HL-60 (cell line): Measurements from ENCODE around the gene MMRN2.

ENCODE experiments used
- DNase-seq, 2 experiments: peaks; one replicate each; pipeline ENCODE4 v3.0.0-alpha.2; 2010 to 2020; ENCODE audit warnings: low read depth in 1 of 2, low spot score in 1 of 2
- H3K27ac ChIP-seq: fragments of 250-450 bp; sonication (Bioruptor Pico); replicated peaks from 2 replicates; pipeline ENCODE4 v1.5.1; 2020; ENCODE audit warnings: mild to moderate bottlenecking, moderate library complexity
- H3K27me3 ChIP-seq: fragments of 250-450 bp; sonication (Bioruptor Pico); 2 replicates; pipeline ENCODE4 v1.5.1; 2021; ENCODE audit warnings: mild to moderate bottlenecking, moderate library complexity; ENCODE audit not compliant: insufficient read depth, poor library complexity, severe bottlenecking
- H3K4me3 ChIP-seq: replicated peaks from 2 replicates; pipeline ENCODE4 v1.5.1; 2011; ENCODE audit warnings: mild to moderate bottlenecking, control low read depth, low read length; ENCODE audit not compliant: insufficient read depth
- GABPA ChIP-seq: IDR thresholded peaks from 2 replicates; pipeline ENCODE4 v1.6.1; 2012; ENCODE audit warnings: low read depth
- POLR2AphosphoS5 ChIP-seq: IDR thresholded peaks from 2 replicates; pipeline ENCODE4 v1.6.1; 2012; ENCODE audit warnings: low read depth
- SPI1 ChIP-seq: IDR thresholded peaks from 2 replicates; pipeline ENCODE4 v1.6.1; 2012; ENCODE audit warnings: low read depth, mild to moderate bottlenecking, borderline replicate concordance
- TF ChIP-seq, protein P1 (sequence below): IDR thresholded peaks from 2 replicates; pipeline ENCODE4 v1.6.1; 2012; ENCODE audit warnings: low read depth; ENCODE audit not compliant: insufficient replicate concordance
- TF ChIP-seq, protein P2 (sequence below): IDR thresholded peaks from one replicate; pipeline ENCODE4 v1.5.1; 2011; ENCODE audit warnings: low read length, control low read depth, inconsistent platforms; ENCODE audit not compliant: insufficient read depth

MMRN2 gene

DNA sequence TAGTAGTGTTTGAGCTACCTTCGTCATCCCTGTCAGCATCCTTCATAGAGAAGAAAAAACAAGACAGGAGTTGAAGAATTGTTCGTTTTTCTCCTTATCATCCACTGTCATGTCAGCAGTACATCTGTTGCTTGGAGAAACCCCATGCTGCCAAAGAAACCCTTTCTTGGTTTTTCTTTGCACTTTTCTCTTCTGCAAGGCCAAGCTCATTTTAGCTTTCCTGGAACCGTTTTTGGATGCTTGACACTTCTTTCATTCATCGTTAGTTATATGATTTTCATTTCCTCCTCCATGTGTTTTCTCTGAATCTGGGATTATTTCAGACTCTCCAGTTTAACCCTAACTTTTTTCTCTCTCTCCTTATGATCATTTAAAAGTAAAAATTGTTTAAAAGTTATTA, 58.9 kb downstream of the MMRN2 start:
- H3K4me3 ChIP-seq, result no peak overlapping the region
- no peak for DNase-seq
- H3K27ac ChIP-seq, result no peak overlapping the region
- no peaks in the 10 kb centered on the region for H3K27me3 ChIP-seq
- TF ChIP-seq, protein P1, sequence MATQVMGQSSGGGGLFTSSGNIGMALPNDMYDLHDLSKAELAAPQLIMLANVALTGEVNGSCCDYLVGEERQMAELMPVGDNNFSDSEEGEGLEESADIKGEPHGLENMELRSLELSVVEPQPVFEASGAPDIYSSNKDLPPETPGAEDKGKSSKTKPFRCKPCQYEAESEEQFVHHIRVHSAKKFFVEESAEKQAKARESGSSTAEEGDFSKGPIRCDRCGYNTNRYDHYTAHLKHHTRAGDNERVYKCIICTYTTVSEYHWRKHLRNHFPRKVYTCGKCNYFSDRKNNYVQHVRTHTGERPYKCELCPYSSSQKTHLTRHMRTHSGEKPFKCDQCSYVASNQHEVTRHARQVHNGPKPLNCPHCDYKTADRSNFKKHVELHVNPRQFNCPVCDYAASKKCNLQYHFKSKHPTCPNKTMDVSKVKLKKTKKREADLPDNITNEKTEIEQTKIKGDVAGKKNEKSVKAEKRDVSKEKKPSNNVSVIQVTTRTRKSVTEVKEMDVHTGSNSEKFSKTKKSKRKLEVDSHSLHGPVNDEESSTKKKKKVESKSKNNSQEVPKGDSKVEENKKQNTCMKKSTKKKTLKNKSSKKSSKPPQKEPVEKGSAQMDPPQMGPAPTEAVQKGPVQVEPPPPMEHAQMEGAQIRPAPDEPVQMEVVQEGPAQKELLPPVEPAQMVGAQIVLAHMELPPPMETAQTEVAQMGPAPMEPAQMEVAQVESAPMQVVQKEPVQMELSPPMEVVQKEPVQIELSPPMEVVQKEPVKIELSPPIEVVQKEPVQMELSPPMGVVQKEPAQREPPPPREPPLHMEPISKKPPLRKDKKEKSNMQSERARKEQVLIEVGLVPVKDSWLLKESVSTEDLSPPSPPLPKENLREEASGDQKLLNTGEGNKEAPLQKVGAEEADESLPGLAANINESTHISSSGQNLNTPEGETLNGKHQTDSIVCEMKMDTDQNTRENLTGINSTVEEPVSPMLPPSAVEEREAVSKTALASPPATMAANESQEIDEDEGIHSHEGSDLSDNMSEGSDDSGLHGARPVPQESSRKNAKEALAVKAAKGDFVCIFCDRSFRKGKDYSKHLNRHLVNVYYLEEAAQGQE, result no peak
- TF ChIP-seq GABPA (no peak), SPI1 (no peak)

- no peak overlapping the region for H3K27ac ChIP-seq
- H3K4me3 ChIP-seq, result no peak overlapping the region
- no peak for DNase-seq
- no peak for TF ChIP-seq GABPA
- TF ChIP-seq, protein P1, result no peak
- no peak for TF ChIP-seq SPI1
- TF ChIP-seq POLR2AphosphoS5, result no peak
- TF ChIP-seq, protein P2, sequence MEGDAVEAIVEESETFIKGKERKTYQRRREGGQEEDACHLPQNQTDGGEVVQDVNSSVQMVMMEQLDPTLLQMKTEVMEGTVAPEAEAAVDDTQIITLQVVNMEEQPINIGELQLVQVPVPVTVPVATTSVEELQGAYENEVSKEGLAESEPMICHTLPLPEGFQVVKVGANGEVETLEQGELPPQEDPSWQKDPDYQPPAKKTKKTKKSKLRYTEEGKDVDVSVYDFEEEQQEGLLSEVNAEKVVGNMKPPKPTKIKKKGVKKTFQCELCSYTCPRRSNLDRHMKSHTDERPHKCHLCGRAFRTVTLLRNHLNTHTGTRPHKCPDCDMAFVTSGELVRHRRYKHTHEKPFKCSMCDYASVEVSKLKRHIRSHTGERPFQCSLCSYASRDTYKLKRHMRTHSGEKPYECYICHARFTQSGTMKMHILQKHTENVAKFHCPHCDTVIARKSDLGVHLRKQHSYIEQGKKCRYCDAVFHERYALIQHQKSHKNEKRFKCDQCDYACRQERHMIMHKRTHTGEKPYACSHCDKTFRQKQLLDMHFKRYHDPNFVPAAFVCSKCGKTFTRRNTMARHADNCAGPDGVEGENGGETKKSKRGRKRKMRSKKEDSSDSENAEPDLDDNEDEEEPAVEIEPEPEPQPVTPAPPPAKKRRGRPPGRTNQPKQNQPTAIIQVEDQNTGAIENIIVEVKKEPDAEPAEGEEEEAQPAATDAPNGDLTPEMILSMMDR, result no peak
- no peaks in the 10 kb centered on the region for H3K27me3 ChIP-seq
Measured at GRCh38 chr10:86889997-86890396, 67.4 kb downstream of the MMRN2 start.

- no peak overlapping the region for H3K4me3 ChIP-seq
- no peaks in the 10 kb centered on the region for H3K27me3 ChIP-seq
- TF ChIP-seq, protein P2, result no peak
- TF ChIP-seq, protein P1, result no peak
- no peak for TF ChIP-seq POLR2AphosphoS5
- TF ChIP-seq GABPA, result peak; percentile 75
- TF ChIP-seq SPI1, result peak; percentile 85
- DNase-seq, result peak in 1 of 2 experiments; percentile 44
- no peak overlapping the region for H3K27ac ChIP-seq
Measured at GRCh38 chr10:86888585-86889381, 68.6 kb downstream of the MMRN2 start.
